ENCODE measurements around the gene ANXA7. TPM values are rescaled to one million over a fixed set of nuclear protein-coding genes. Genes with fewer than 3 reads are reported as not detected.
"Not testable (repeated sequence)": the region's sequence is repeated elsewhere in the genome, so short reads cannot be mapped to it uniquely, and the experiment has no call there.

Gene ANXA7
- total RNA-seq, 1 donor from 2014 or later: 90.1 TPM

- no peak for DNase-seq (ENCODE audit: extremely low spot score in 2 of 2)
- no peak overlapping the region for H3K4me3 ChIP-seq
- H3K9me3 ChIP-seq: no peaks in the 10 kb centered on the region
- intact Hi-C loops (cut with DNase I): no loop called here
- TF ChIP-seq CTCF (IDR thresholded peaks at IDR 0.05) (no peak), POLR2A (IDR thresholded peaks at IDR 0.05) (no peak), POLR2AphosphoS5 (IDR thresholded peaks at IDR 0.05; ENCODE audit: insufficient read depth in 1 of 2, low read depth in 1 of 2) (no peak)
- H3K4me1 ChIP-seq: peaks cover 39% of the 10 kb centered on the region
- no peaks in the 10 kb centered on the region for H3K27me3 ChIP-seq
- H3K36me3 ChIP-seq: peaks cover 0 to 2% of the 10 kb centered on the region in 2 donors
- no peak overlapping the region for H3K27ac ChIP-seq
These were observed 9.2 kb downstream of the ANXA7 start for GRCh38 chr10:73404690-73405089.

GRCh38 chr10:73401636-73402035 lies 12.2 kb downstream of the ANXA7 start:
- H3K36me3 ChIP-seq: peaks cover 0 to 27% of the 10 kb centered on the region in 2 donors
- intact Hi-C loops (cut with DNase I): no loop called here
- H3K27me3 ChIP-seq: no peaks in the 10 kb centered on the region
- H3K9me3 ChIP-seq: no peaks in the 10 kb centered on the region
- H3K4me1 ChIP-seq: peaks cover 22% of the 10 kb centered on the region
- no peak for DNase-seq (ENCODE audit: extremely low spot score in 2 of 2)
- no peak overlapping the region for H3K27ac ChIP-seq
- H3K4me3 ChIP-seq: no peak overlapping the region
- TF ChIP-seq POLR2A (IDR thresholded peaks at IDR 0.05) (no peak), CTCF (IDR thresholded peaks at IDR 0.05) (no peak), POLR2AphosphoS5 (IDR thresholded peaks at IDR 0.05; ENCODE audit: insufficient read depth in 1 of 2, low read depth in 1 of 2) (no peak)

- TF ChIP-seq POLR2A (IDR thresholded peaks at IDR 0.05) (no peak), POLR2AphosphoS5 (IDR thresholded peaks at IDR 0.05; ENCODE audit: insufficient read depth in 1 of 2, low read depth in 1 of 2) (no peak), CTCF (IDR thresholded peaks at IDR 0.05) (no peak)
- Histone ChIP-seq H3K4me3 (no peak overlapping the region), H3K4me1 (peaks cover 20% of the 10 kb centered on the region), H3K27ac (no peak overlapping the region), H3K27me3 (no peaks in the 10 kb centered on the region), H3K9me3 (no peaks in the 10 kb centered on the region), H3K36me3 (peaks cover 0 to 46% of the 10 kb centered on the region in 2 donors)
- intact Hi-C loops (cut with DNase I): no loop called here
- DNase-seq (ENCODE audit: extremely low spot score in 2 of 2): no peak
These were observed 14.8 kb downstream of the ANXA7 start for GRCh38 chr10:73399063-73399462.

DNA sequence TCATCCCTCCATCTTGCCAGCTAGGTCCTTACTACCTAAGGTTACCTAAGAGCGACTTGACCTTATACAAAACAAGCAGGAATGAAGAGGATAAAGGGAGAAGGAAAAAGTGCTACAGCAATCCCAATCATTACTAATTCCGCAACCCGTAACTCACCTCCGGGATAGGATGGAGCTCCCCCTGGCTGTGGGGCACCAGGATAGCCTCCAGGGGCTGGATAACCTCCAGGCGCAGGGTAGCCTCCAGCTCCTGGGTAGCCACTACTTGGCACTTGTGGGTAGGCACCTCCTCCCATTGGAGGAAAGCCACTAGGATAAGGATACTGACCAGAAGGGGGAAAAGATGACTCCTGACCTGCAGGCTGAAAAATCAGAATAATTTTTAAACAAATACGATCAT lies 15.8 kb downstream of the ANXA7 start:
- Histone ChIP-seq H3K9me3 (no peaks in the 10 kb centered on the region), H3K4me1 (peaks cover 10% of the 10 kb centered on the region), H3K27ac (no peak overlapping the region), H3K36me3 (peaks cover 0 to 46% of the 10 kb centered on the region in 2 donors), H3K27me3 (no peaks in the 10 kb centered on the region), H3K4me3 (no peak overlapping the region)
- no peak for DNase-seq (ENCODE audit: extremely low spot score in 2 of 2)
- intact Hi-C loops (cut with DNase I): no loop called here
- TF ChIP-seq POLR2AphosphoS5 (IDR thresholded peaks at IDR 0.05; ENCODE audit: insufficient read depth in 1 of 2, low read depth in 1 of 2) (no peak), CTCF (IDR thresholded peaks at IDR 0.05) (no peak), POLR2A (IDR thresholded peaks at IDR 0.05) (no peak)

- H3K27me3 ChIP-seq; H3K4me1 ChIP-seq; DNase-seq (ENCODE audit: extremely low spot score in 2 of 2); H3K4me3 ChIP-seq; H3K9me3 ChIP-seq; intact Hi-C loops (cut with DNase I); H3K27ac ChIP-seq: not testable (repeated sequence)
- peaks cover 0 to 46% of the 10 kb centered on the region in 2 donors for H3K36me3 ChIP-seq
These were observed 19.5 kb downstream of the ANXA7 start for GRCh38 chr10:73394325-73394724.

DNA sequence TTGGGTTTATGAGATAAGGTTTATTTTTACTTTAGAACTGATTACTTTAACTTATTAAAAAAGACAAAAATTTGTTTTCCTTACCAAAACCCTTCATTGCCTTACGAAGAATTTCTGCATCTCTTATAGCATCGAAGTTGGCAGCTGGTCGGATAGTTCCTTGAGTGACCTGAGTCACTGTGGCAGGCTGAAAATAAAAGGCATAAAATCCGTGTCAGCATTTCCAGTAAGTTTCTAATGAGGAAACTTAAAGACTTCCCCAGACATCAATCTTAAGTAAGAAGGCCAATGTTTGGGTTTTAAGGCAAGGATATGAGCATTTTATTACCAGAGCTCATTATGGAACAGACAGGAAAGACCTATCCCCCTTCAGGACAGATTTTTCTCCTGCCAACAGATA lies 25.6 kb downstream of the ANXA7 start:
- no peak for DNase-seq (ENCODE audit: extremely low spot score in 2 of 2)
- Histone ChIP-seq H3K9me3 (no peaks in the 10 kb centered on the region), H3K27me3 (no peaks in the 10 kb centered on the region), H3K4me3 (no peak overlapping the region), H3K36me3 (peaks cover 0 to 47% of the 10 kb centered on the region in 2 donors), H3K4me1 (no peaks in the 10 kb centered on the region), H3K27ac (no peak overlapping the region)
- TF ChIP-seq POLR2AphosphoS5 (IDR thresholded peaks at IDR 0.05; ENCODE audit: insufficient read depth in 1 of 2, low read depth in 1 of 2) (no peak), CTCF (IDR thresholded peaks at IDR 0.05) (no peak), POLR2A (IDR thresholded peaks at IDR 0.05) (no peak)
- intact Hi-C loops (cut with DNase I): no loop called here
